ENCODE results near the gene PTPN5. TPM values are rescaled to one million over a fixed set of nuclear protein-coding genes. Genes with fewer than 3 reads are reported as not detected.
A peak's percentile ranks its signal among the peaks of the same experiment; 100 is the strongest.
"Not testable (repeated sequence)": the region's sequence is repeated elsewhere in the genome, so short reads cannot be mapped to it uniquely, and the experiment has no call there.

PTPN5 gene
- total RNA-seq (1 to 10 TPM in 1 of 4 donors, under 1 TPM in 3; 0.33 to 1.1 (median 0.69) TPM), polyA plus RNA-seq (under 1 TPM in 1 of 3 donors, not detected in 2; 0.39 TPM)

GRCh38 chr11:18791207-18791968 lies at the start of gene PTPN5:
TSS of gene PTPN5 (minus strand) at chr11:18791798. CDS start at chr11:18771958, 19,840 bp downstream.
- TF ChIP-seq, protein P1, sequence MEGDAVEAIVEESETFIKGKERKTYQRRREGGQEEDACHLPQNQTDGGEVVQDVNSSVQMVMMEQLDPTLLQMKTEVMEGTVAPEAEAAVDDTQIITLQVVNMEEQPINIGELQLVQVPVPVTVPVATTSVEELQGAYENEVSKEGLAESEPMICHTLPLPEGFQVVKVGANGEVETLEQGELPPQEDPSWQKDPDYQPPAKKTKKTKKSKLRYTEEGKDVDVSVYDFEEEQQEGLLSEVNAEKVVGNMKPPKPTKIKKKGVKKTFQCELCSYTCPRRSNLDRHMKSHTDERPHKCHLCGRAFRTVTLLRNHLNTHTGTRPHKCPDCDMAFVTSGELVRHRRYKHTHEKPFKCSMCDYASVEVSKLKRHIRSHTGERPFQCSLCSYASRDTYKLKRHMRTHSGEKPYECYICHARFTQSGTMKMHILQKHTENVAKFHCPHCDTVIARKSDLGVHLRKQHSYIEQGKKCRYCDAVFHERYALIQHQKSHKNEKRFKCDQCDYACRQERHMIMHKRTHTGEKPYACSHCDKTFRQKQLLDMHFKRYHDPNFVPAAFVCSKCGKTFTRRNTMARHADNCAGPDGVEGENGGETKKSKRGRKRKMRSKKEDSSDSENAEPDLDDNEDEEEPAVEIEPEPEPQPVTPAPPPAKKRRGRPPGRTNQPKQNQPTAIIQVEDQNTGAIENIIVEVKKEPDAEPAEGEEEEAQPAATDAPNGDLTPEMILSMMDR (IDR thresholded peaks at IDR 0.05): no peak
- TF ChIP-seq POLR2AphosphoS5 (IDR thresholded peaks at IDR 0.05) (no peak), POLR2A (IDR thresholded peaks at IDR 0.05) (no peak), EP300 (IDR thresholded peaks at IDR 0.05) (no peak)
- H3K27ac ChIP-seq: no peak within 1 kb of the TSS
- no peaks in the 10 kb centered on the region for H3K36me3 ChIP-seq
- H3K4me1 ChIP-seq: peaks cover 0 to 15% (median 9%) of the 10 kb centered on the region in 4 donors
- H3K27me3 ChIP-seq: peaks cover 8 to 42% (median 24%) of the 10 kb centered on the region in 3 donors
- no peaks in the 10 kb centered on the region for H3K9me3 ChIP-seq
- intact Hi-C loops (cut with DNase I): no loop called here
- H3K4me3 ChIP-seq: peak within 1 kb of the TSS in 3 of 4 donors; percentile 11 to 33 (median 29)
- DNase-seq: no peak
- 1 to 5% methylated on average over 94 of the region's 94 CpGs for WGBS, 2 donors

DNA sequence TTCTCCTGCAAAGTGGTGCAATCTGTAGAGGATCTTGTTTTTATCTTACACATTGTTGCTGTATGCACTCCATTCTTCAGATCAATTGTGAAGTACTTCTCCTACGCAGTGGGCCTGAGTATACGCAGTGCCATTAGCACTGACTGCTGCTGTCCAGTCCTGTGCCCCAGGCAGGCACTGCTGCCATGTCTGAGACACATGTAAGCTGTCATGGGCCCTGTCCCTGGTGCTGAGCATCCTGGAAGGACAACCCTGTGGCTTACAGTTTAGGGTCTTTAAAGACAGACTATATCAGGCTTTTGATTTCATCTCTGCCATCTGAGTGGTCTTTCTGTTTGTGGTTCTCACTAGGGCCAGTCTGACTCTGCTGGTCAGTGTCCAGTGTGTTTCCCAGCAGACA lies 44.8 kb upstream of the PTPN5 start:
- no peak for TF ChIP-seq POLR2AphosphoS5 (IDR thresholded peaks at IDR 0.05)
- intact Hi-C loops (cut with DNase I): no loop called here
- Histone ChIP-seq H3K27ac (no peak overlapping the region), H3K4me1 (no peaks in the 10 kb centered on the region), H3K36me3 (no peaks in the 10 kb centered on the region), H3K27me3 (no peaks in the 10 kb centered on the region), H3K4me3 (no peak overlapping the region), H3K9me3 (no peaks in the 10 kb centered on the region)
- no peak for DNase-seq
- WGBS, 2 donors: 69 to 73% methylated on average over 2 of the region's 2 CpGs

DNA sequence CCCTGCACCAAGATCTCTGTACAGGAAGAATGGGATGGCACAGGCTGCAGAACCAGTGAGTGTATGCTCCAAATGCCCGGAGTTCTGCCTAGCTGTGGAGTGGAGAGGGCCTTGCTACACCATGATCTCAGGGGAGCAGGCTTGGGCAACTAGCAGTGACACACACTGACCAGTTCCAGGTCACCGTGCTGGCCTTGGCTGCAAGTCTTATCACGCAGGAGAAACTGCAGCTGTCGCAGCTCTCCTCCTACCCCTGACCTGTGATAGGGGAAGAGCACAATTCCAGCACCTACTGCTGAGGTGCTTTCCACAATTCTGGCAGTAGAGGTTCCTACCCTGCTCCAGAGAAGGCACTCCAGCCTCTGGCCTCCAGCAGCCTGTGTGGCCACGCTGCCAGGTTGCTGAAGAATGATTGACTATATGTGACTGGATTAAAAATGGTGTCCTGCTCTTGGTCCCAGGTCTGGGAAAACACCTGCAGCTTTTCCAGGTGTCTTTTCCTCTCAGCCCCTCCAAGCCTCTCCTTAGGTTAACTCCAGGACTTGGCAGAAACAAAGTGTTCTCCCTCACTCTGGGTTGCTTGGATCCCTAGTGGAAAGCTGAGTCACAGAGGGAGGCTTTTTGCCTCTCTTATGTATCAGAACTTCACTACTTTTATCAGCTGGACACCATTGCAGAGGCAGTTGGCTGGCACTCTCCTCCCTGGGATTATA lies 43.3 kb upstream of the PTPN5 start:
- WGBS, 2 donors: 72 to 79% methylated on average over 5 of the region's 5 CpGs
- intact Hi-C loops (cut with DNase I): no loop called here
- H3K9me3 ChIP-seq: peaks cover 0 to 2% (median 0%) of the 10 kb centered on the region in 4 donors
- no peaks in the 10 kb centered on the region for H3K4me1 ChIP-seq
- no peak for DNase-seq
- H3K27me3 ChIP-seq: no peaks in the 10 kb centered on the region
- H3K4me3 ChIP-seq: no peak overlapping the region
- H3K27ac ChIP-seq: no peak overlapping the region
- H3K36me3 ChIP-seq: no peaks in the 10 kb centered on the region
- TF ChIP-seq, protein P1 (IDR thresholded peaks at IDR 0.05): no peak
- TF ChIP-seq POLR2AphosphoS5 (IDR thresholded peaks at IDR 0.05): no peak
- no peak for TF ChIP-seq EP300 (IDR thresholded peaks at IDR 0.05)
- no peak for TF ChIP-seq POLR2A (IDR thresholded peaks at IDR 0.05)

- H3K4me1 ChIP-seq; H3K4me3 ChIP-seq; DNase-seq; H3K9me3 ChIP-seq; H3K27ac ChIP-seq; intact Hi-C loops (cut with DNase I); H3K36me3 ChIP-seq; H3K27me3 ChIP-seq: not testable (repeated sequence)
- WGBS, 2 donors: 15 to 22% methylated on average over 1 of the region's 1 CpG
These were observed 28.6 kb upstream of the PTPN5 start for GRCh38 chr11:18820160-18820559.

DNA sequence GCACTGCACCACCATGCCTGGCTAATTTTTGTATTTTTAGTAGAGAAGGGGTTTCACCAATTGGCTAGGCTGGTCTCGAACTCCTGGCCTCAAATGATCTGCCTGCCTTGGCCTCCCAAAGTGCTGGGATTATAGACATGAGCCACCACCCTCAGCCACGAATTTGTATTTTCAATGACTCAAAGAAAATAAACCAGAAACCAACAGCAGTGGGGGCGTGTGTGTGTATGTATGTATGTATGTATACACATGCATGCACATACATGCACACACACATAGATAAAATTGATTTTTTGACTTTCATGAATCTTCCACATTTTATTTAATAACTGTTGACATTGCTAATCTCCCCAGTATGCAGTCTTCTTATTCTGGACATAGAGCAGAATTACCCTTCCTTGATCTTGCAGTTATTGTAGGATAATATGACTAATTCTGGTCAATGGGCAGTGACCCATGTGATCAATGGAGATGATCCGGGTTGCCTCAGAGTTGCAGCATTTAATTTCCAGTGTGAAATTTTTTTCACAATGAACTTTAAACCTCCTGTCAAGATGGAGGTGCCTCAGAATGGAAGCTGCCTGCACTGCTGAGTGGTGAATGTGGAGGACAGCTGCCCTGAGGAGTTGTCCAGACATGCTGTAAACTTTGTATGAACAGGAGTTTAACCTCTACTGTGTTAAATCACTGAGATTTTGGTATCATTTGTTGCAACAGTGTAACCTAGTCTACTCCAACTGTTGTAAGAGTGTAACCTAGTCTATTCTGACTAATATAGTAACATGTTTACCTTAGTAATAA lies 12.8 kb upstream of the PTPN5 start:
- no peak for TF ChIP-seq POLR2A (IDR thresholded peaks at IDR 0.05)
- TF ChIP-seq, protein P1 (IDR thresholded peaks at IDR 0.05): no peak
- 45 to 67% methylated on average over 4 of the region's 4 CpGs for WGBS, 2 donors
- Histone ChIP-seq H3K36me3 (no peaks in the 10 kb centered on the region), H3K27ac (no peak overlapping the region), H3K4me1 (no peaks in the 10 kb centered on the region), H3K27me3 (no peaks in the 10 kb centered on the region), H3K9me3 (no peaks in the 10 kb centered on the region), H3K4me3 (no peak overlapping the region)
- no peak for DNase-seq
- intact Hi-C loops (cut with DNase I): no loop called here

Data from sigmoid colon (tissue), 7 donors.